A549 (cell line): ENCODE measurements around the gene TRIM4.

Source experiments
- NPAS2 ChIP-seq: fragments of 250-450 bp; sonication (Bioruptor Pico); IDR thresholded peaks from 2 replicates; pipeline ENCODE4 v1.8.0; 2022; ENCODE audit warnings: mild to moderate bottlenecking, moderate library complexity, borderline replicate concordance
- POLR2A ChIP-seq: IDR thresholded peaks from 2 replicates; pipeline ENCODE4 v1.6.1; 2012; ENCODE audit warnings: mild to moderate bottlenecking, low read length
- ZFP36 ChIP-seq: fragments of 450-650 bp; IDR thresholded peaks from 2 replicates; pipeline ENCODE4 v1.6.1; 2014; ENCODE audit warnings: borderline replicate concordance; ENCODE audit not compliant: partially characterized antibody
- ZNF302 ChIP-seq: fragments of 250-450 bp; sonication (Bioruptor Pico); IDR thresholded peaks from 2 replicates; pipeline ENCODE4 v1.9.0; 2021; ENCODE audit warnings: inconsistent platforms, mild to moderate bottlenecking, moderate library complexity
- TF ChIP-seq, protein P1 (sequence below): fragments of 200-600 bp; sonication (generic); IDR thresholded peaks from 2 replicates; pipeline ENCODE4 v1.6.1; 2016; ENCODE audit warnings: antibody characterized with exemption, mild to moderate bottlenecking, moderate library complexity
- TF ChIP-seq, protein P2 (sequence below): fragments of >200 bp; sonication (Bioruptor Twin); formaldehyde crosslinking; IDR thresholded peaks from 3 replicates; pipeline ENCODE4 v1.5.1; 2016

DNA sequence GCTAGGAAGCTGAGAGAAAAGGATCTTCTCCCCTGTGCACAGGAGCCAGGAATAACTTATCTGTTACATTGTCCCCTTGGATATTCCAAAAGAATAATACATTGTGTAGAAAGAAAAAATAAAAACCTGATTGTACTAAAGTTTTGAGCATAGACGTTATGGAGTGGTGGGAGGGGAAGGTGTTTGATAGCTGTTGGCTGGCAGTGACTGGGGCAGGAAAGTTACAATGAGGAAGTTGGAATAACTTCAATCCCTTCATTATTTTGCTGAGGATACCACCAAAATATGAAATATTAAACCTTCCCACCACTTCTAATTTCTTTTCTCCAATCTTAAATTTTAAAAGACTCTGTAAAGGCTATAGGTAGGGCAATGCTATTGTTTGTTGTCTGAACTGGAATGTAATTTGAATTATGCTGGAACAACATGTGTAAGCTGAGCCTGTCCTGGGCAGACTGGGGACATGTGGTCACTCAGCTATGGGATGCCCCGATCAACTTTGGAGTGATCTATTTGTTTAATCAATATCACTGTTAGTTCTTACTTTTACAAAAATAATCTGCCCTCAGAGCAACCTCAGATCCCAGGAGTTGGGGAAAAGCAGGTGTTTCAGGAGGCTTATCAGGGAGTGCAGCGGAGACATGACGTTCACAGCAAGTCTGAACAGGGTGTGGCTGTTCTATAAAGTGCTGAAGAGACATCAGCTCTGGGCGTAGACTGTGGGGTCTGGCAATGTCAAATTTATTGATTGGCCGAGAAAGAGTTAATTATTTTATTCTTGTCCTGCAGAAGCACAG lies 70.7 kb downstream of the TRIM4 start:
- TF ChIP-seq, protein P1, sequence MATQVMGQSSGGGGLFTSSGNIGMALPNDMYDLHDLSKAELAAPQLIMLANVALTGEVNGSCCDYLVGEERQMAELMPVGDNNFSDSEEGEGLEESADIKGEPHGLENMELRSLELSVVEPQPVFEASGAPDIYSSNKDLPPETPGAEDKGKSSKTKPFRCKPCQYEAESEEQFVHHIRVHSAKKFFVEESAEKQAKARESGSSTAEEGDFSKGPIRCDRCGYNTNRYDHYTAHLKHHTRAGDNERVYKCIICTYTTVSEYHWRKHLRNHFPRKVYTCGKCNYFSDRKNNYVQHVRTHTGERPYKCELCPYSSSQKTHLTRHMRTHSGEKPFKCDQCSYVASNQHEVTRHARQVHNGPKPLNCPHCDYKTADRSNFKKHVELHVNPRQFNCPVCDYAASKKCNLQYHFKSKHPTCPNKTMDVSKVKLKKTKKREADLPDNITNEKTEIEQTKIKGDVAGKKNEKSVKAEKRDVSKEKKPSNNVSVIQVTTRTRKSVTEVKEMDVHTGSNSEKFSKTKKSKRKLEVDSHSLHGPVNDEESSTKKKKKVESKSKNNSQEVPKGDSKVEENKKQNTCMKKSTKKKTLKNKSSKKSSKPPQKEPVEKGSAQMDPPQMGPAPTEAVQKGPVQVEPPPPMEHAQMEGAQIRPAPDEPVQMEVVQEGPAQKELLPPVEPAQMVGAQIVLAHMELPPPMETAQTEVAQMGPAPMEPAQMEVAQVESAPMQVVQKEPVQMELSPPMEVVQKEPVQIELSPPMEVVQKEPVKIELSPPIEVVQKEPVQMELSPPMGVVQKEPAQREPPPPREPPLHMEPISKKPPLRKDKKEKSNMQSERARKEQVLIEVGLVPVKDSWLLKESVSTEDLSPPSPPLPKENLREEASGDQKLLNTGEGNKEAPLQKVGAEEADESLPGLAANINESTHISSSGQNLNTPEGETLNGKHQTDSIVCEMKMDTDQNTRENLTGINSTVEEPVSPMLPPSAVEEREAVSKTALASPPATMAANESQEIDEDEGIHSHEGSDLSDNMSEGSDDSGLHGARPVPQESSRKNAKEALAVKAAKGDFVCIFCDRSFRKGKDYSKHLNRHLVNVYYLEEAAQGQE = no peak
- TF ChIP-seq, protein P2, sequence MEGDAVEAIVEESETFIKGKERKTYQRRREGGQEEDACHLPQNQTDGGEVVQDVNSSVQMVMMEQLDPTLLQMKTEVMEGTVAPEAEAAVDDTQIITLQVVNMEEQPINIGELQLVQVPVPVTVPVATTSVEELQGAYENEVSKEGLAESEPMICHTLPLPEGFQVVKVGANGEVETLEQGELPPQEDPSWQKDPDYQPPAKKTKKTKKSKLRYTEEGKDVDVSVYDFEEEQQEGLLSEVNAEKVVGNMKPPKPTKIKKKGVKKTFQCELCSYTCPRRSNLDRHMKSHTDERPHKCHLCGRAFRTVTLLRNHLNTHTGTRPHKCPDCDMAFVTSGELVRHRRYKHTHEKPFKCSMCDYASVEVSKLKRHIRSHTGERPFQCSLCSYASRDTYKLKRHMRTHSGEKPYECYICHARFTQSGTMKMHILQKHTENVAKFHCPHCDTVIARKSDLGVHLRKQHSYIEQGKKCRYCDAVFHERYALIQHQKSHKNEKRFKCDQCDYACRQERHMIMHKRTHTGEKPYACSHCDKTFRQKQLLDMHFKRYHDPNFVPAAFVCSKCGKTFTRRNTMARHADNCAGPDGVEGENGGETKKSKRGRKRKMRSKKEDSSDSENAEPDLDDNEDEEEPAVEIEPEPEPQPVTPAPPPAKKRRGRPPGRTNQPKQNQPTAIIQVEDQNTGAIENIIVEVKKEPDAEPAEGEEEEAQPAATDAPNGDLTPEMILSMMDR = no peak
- TF ChIP-seq NPAS2 (no peak), ZNF302 (CRISPR knock-in tag) (no peak), ZFP36 (no peak), POLR2A (no peak)
